Embryonic facial prominence (tissue), 1 donor: ENCODE data around the gene WWOX.

Experiments used
- DNase-seq: peaks from one replicate; pipeline ENCODE4 v3.0.0-alpha.2; 2016; ENCODE audit errors: extremely low spot score

The WWOX gene

GRCh38 chr16:79169239-79169638 lies 1069.8 kb downstream of the WWOX start:
- no peak for DNase-seq

- no peak for DNase-seq
These were observed 1071.2 kb downstream of the WWOX start for GRCh38 chr16:79170555-79171246.

- DNase-seq, result no peak
These were observed 1072.0 kb downstream of the WWOX start for GRCh38 chr16:79171504-79171903.

DNA sequence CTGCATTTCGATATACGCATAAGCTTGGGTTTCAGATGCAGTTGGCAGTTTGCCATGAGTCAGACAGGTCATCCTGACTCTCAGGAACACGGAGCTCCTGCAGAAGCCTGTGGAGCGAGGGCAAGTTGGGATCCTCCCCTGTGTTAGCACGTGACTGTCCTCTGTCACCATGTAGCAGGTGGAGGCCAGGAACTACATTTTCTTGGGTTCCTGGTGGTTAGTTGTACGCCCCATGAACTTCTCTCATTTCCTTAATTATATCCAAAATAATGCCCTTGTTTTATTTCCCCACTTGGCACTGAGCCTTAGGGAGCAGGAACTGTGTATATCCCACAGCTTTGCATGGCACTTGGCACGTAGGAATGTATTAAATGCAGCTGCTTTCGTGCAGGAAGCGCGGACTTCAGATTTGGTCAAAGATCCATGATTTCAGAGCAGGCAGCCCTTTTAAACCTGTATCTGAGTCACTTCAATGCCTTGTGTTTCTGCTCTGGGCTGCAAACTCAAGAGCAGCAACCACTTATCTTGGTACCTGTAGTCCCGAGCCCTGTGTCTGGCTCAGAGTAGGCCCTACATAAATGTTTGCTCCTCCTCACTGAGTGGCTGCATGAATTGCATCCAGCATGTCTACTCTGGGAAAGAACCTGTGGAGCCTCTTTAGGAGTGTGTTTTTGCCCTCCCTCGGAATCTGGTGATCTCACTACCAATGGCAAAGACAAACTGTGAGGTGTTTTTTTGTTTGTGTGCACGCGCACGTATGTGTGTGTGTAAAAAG lies 1072.7 kb downstream of the WWOX start:
- DNase-seq, result no peak

DNA sequence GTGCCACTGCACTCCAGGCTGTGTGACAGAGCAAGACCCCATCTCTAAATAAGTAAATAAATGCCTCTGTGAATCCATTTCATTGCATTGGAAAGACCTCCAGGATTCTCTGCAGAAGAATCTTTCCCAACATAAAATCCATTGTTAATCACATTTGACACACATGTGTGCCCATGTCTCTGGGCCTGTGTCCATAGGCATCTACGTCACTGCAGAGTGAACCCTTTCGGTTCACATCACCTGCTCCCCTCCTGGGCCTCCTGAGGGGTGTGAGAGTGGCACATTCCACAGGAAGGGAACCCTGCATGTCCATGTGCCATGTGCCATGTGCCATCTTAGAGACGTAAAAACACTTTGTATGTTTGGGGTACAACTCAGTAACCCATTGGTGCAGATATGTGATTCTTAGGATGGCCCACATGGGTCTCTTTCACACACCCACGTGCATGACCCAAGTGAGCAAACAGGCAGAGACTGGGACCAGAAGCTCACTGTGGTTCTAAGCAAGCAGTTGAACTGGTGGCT lies 1073.6 kb downstream of the WWOX start:
- no peak for DNase-seq

GRCh38 chr16:79173919-79174318 lies 1074.5 kb downstream of the WWOX start:
- no peak for DNase-seq

DNA sequence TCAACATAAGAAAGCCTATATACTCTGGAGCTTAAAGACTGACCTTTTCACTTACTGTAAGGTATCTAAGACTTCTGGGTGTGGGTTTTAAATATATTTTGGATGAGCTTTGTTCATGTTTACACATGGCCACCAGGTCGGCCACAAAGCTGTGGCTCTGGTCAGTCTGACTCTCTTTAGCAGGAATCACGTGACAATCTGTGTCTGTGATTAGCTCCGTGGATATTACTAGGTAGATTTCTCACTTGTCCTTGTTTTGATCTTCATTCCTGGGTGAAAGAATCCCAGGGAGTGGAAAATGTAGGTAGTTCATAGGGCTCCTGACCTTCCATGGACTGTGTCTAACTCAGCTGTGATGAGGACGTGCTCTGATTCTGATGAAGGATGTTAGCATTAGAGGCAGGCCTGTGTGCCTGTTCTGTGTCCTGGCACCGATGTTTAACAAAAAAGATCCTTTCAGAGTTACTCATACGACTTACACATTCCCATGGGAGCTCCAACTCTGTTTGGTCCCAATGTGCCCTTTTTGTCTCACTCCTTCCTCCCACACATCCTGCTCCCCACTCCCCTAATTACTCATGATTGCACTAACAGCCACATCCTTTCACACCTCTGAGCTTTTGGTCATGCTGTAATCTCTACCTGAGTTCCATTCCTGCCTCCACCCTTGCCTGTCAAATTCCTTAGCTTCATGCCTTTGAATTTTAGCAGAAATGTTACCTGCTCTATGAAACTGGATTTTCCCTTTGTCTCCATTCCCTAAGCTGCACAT lies 1076.0 kb downstream of the WWOX start:
- no peak for DNase-seq

- no peak for DNase-seq
These were observed 1077.6 kb downstream of the WWOX start for GRCh38 chr16:79177018-79177417.

GRCh38 chr16:79181419-79181818 lies 1082.0 kb downstream of the WWOX start:
- no peak for DNase-seq

- DNase-seq, result no peak
These were observed 1083.2 kb downstream of the WWOX start for GRCh38 chr16:79182616-79183015.

DNA sequence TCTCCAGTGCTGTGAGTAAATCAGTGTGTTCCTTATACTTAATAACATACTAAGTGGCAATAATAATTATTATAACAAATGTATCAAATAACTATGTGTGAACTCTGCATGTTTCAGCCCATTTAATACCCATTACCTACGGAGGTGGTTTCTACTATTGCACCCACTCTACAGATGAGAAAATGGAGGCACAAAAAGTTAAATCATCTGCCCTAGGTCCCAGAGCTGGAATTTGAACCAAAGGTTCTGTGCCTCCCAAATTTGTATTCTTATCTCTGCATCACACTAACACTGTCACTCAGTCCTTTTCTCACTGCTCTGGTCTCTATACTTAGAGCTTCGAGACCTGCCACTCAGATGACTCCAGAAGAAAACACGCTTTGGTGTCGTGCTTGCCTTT lies 1084.1 kb downstream of the WWOX start:
- DNase-seq, result no peak

- DNase-seq, result no peak
These were observed 1085.1 kb downstream of the WWOX start for GRCh38 chr16:79184464-79185030.

DNA sequence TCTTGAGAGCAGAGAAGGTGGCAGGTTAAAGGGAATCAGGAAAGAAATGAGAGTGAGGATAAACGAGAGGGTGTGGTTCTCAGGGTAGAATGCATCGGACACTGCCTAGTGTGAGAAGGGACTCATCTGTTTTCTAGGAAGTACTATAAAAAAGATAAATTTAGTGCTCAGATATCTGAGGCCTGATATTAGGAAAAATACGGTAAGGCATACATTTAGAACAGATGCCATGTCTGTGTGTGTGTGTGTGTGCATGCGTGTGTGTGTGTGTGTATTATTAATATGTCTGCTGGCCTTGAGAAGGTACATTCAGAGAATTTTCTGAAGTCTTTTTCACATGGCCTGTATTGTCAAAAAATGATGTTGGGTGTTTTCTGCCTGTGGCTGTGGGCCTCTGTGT lies 1086.3 kb downstream of the WWOX start:
- DNase-seq, result no peak

DNA sequence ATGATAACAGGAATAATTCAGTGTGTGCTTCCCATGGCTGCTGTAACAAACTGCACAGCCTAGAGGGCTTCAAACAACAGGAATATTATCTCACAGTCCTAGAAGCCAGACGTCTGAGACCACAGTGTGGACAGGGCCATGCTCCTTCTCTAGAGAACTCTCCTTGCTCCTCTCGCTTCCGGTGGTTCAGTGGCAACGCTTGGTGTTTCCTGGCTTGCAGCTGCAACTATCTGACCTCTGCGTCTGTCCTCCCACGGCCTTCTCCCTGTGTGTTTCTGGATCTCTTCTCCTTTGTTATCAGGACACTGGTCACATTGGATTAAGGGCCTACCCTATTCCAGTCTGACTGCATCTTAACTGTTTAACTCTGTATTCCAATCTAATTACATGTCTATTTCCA lies 1086.7 kb downstream of the WWOX start:
- DNase-seq, result no peak

DNA sequence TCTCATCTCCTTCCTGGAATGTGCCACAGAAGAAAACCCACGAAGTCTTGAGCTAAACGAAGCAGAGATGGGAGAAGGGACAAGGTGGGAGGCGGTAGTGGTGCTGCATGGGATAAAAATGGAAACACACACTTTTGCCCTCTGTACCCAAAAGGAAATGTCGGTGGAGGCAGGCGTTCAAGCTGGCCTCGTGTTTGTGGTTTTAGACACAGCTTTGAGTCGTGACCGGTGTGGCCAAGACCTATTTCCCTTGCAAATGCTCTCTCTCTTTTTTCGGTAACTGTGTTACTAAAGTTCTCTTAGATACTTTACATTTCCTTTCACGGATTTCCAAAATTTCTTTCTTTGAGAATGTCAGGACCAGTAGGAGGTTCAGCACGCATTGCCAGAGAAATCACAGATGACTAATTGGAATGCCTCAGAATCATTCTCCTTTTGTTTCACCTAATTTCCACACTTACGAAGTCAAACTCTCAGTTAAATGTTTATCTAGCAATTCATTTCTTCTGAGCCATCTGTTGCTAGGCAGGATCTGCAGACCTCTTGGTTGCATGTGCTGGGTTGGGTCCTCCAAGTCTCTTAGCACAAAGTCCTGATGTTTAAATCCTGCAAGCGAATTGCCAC lies 1088.8 kb downstream of the WWOX start:
- no peak for DNase-seq

DNA sequence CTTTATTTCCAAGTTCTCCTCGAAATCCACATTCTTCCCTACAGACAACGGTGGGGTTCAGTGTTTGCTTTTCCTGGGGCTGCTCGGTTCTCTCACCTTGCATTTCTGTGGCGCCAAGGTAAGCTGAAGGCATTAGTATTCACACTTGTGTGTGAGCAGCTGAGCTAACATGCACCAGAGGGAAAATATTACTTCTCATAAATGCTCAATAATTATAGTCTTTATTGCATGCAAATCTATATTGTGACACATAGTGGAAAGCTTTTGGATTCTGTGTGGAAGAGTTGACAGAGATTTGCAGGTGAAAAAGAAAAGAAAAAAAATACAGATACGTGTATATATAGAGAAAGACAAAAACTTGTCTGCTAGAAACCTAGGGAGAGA lies 1089.3 kb downstream of the WWOX start:
- no peak for DNase-seq

DNA sequence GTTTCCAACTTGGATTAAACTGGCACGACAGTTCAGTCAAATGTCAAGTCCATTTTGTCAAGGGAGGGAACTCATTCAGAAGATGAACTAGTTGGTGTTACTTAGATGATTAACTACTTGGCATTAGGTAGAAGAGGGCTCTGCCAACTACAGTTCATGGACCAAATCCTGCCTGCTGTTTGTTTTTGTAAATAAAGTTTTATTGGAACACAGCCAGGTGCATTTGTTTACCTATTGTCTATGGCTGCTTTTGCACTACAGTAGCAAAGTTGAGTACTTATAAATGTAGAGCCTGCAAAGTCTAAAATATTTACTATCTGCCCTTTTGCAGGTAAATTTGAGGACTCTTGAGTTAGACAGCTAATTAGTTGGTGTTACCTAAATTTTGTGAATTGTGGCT lies 1091.1 kb downstream of the WWOX start:
- no peak for DNase-seq

DNA sequence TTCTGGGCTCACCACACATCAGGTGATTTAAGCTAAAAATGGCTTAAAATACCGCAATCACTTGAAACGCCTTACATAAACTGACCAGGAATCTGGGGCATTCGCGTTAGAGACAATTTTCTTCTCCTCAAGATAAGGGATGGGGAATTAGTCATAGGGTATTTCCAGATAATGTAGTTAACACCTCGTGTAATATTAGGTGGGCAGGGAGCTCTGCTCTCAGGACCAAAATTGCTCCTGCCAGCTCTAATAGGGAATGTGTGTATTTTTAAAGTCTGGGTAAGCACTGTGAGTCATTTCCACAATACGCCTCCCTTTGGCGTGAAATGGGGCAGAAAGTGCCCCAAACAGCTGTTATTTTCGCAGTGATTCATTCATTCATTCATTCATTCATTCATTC lies 1092.5 kb downstream of the WWOX start:
- DNase-seq, result no peak

DNA sequence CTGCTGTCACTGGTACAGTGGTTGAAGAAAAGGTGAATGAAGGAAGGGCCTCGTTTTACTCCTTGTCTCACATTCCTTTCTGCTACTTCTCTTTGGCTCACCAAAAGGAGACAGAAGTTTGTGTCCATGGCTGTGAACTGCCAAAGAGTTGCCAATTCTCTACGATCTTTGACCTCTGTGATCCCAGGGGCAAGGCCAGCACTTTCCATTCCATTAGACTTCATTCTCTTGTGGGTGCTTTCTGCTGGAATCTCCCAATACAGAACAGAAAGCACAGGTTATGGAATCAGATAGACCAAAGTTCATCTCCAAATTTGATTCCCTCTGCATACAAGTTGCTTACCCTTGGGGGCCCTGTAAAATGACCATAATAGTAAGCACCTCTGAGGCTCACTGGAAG lies 1093.5 kb downstream of the WWOX start:
- no peak for DNase-seq

DNA sequence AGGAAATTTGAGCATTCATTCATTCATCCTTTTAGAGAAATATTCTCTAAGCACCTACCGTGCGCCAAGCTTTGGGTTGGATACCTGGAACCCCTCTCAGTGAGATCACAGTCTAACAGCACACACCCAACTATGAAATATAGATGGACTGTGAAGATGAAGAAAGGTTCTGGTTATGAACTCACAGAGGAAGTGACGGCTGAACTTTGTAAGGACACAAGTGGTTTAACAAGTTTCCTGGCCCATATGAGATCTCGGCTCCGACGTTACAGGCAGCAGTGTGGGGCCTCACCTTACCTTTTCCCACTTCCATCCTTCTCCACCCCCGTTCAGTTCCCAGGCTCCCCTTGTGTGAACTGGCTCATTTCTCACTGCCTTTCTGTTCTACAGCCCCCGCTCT lies 1094.8 kb downstream of the WWOX start:
- no peak for DNase-seq

- DNase-seq, result no peak
These were observed 1096.5 kb downstream of the WWOX start for GRCh38 chr16:79195938-79196337.

GRCh38 chr16:79201436-79201835 lies 1102.0 kb downstream of the WWOX start:
- no peak for DNase-seq
